HG02885 (cell line): Measurements from ENCODE around the gene ZNF276.
"Not testable (repeated sequence)": the region's sequence is repeated elsewhere in the genome, so short reads cannot be mapped to it uniquely, and the experiment has no call there.

Source experiments
- ATAC-seq: cut with Tn5 transposase; IDR thresholded peaks from one replicate; pipeline ENCODE4 v1.9.1; 2021; ENCODE audit warnings: mild to moderate bottlenecking; ENCODE audit not compliant: unreplicated experiment, poor library complexity

ZNF276 gene

DNA sequence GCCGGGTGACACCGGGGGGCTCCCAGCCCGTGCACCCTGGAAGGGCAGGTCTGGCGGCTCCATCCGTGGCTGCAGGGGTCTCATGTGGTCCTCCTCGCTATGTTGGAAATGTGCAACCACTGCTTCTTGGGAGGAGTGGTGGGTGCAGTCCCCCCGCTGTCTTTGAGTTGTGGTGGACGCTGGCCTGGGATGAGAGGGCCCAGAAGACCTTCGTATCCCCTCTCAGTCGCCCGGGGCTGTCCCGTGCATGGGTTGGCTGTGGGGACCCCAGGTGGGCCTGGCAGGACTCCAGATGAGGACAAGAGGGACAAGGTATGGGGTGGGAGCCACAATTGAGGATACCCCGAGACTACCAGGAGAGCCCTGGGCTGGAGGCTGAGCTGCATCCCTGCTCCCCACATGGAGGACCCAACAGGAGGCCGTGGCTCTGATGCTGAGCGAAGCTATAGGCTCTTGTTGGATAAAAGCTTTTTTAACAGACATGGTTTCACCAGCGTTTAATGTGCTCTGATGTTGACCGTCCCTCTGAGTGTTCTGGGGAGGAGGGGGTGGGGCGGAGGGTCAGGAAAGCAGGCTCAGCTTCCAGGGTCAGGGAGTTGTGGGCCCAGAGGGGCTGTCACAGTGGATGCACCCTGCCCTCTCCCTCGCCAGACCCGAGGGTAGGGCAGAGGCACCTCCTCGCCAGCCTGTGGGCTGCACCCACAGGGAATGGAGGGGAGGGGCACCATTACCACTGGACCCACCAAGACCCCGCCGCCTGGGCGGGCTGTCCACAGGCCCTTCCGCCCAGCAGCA, 25.3 kb upstream of the ZNF276 start:
- no peak for ATAC-seq

DNA sequence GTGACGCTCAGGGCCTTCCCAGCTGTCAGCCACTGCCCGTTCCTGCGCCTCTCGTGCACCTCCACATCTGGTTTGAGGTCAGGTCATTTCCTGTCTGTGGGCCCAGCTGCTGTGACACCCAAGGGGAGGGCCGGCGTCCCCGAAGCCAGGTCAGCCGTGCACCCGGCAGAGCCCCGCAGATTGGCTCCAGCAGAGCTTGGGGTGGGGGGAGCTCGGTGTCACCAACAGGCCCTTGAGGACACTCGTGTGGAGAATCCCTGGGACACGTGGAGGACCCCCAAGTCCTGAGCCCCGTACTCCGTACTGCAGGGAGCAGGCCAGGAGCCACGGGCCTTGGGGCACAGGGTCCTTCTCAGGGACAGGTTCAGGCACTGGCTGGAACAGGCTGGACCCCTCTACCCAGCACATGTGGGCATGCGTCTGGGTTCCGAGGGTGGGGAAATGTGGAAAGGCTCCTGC, 24.6 kb upstream of the ZNF276 start:
- ATAC-seq = no peak

DNA sequence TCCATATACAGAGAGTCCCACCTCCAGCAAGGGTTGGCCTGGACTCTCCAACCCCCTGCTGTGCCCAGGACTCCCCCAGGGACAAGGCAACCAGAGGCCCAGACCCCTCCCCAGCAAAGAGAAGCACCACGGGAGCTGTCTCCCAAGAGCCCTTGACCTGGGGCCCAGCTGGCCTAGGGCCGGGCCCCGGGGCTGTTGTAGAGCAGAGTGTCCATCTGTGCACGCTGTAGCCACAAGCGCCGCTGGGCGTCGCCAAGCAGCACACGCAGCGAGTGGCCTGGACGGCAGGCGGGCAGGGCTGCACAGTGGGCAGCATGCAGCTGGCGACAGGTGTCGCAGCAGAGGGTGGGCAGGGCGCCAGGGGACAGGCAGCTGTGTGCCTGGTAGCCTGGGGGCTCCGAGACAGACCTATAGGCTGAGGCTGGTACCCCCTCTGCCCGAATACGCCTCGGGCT, 24.1 kb upstream of the ZNF276 start:
- ATAC-seq = no peak

DNA sequence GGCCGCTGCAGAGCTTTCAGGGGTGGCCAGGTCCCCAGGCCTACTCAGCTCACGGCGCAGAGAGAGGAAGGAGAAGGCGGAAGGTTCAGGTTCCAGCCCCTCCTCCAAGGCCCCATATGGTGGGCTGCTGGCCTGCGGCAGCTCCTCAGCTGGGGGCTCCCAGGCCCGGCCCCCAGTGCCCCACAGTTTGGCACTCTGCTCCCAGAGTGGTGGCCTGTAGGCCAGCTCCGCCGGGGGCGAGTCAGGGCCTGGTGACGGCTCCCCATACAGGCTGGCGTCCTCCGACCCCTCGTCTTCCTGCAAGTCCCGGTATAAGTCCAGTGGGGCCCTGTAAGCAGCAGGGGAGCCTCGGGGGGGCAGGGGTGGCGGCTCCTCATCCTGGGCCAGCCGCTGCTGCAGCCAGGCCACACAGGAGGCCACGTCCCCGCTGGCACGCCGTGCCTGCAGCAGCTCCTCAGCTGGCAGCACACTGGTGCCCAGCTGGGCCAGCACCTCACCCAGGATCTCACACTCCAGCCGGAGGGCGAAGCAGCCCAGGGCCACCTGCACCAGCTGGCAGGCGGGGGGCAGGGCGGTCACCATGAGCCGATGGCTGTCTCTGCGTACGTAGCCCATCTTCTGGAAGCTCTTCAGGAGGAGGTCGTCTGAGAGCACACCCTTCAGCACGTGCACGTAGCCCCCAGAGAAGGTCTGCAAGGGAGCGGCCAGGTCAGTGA, 23.6 kb upstream of the ZNF276 start:
- no peak for ATAC-seq

DNA sequence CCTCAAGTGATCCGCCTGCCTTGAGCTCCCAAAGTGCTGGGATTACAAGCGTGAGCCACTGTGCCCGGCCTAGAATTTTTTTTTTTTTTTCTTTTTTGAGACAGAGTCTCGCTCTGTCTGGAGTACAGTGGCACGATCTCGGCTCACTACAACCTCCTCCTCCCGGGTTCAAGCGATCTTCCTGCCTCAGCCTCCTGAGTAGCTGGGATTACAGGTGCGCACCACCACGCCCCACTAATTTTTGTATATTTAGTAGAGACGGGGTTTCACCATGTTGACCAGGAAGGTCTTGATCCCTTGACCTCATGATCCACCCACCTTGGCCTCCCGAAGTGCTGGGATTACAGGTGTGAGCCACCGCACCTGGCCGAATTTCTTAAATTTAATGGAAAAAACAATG, 22.6 kb upstream of the ZNF276 start:
- ATAC-seq = not testable (repeated sequence)

DNA sequence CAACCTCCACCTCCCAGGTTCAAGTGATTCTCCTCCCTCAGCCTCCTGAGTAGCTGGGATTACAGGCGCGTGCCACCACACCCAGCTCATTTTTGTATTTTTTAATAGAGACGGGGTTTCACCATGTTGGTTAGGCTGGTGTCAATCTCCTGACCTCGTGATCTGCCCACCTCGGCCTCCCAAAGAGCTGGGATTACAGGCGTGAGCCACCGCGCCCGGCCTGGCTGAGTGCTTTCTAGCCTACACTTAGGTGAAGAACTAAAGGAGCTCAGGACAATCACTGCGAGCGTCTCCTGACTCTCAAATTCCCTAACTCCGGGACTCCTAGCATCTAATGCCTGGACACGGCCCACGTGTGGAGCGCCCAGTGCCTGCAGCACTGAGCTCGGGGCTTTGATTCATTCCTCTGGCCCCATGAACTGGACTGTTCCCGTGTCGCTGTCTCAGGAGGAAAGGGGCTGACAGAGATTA, 21.7 kb upstream of the ZNF276 start:
- ATAC-seq = not testable (repeated sequence)

DNA sequence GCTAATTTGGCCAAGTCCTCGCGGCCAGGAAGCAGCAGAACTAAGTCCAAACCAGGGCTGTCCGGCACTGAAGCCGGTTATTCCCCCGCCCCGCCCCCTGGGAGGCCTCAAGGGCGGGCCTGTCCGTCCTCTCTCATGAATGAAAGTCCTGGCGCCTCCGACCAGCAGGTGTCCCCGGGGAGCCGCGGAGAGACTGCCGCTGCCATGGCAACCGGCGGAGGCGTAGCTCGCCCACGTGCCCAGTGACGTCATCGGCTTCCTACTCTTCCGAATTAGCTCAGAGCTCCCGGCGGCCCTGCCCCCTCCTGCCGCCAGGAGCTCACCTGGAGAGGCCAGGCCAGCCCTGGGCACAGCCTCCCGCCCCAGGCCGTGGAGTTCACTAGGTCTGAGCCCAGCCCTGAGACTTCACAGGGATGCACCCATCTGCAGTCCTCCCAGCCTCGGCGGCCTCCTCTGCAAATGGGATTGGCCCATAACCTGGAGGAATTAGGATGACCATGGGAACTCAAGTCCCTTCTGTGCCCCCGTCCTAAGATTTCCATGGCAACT, 21.2 kb upstream of the ZNF276 start:
- peak; percentile 46 for ATAC-seq

DNA sequence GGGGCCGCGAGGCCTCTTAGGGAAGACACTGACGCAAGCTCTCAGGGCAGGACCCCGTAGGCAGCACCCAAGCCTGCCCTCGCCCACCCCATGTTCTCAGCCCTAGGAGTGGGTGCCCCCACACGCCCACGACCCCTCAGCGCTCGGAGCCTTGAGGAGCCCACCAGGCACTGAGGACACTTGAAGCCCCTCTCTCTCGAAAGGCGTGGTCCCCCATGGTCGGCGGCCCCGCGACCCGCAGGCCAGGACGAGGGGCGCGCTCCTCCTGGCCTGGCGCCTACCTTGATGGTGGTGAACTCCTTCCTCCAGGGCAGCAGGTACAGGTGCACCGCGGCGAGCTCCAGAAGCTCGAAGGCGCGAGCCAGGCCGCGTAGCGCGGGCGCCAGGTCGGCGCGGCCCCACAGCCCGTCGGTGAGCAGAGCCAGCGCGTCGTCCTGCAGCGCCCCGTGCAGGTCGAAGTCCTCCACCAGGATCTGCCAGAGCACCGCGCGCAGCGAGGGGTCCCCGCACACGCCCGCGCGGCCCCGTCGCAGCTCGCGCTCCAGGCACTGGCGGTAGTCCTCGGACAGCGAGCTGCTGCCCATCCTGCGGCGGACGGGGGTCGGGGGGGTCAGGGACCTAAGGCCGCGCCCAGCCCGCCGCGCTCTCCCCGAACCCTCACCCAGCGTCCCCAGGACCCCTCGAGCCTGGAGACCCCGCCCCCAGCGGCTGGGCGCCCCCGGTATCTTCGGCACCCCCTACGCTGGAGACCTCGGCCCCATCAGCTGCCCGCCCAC, 20.5 kb upstream of the ZNF276 start:
- no peak for ATAC-seq

DNA sequence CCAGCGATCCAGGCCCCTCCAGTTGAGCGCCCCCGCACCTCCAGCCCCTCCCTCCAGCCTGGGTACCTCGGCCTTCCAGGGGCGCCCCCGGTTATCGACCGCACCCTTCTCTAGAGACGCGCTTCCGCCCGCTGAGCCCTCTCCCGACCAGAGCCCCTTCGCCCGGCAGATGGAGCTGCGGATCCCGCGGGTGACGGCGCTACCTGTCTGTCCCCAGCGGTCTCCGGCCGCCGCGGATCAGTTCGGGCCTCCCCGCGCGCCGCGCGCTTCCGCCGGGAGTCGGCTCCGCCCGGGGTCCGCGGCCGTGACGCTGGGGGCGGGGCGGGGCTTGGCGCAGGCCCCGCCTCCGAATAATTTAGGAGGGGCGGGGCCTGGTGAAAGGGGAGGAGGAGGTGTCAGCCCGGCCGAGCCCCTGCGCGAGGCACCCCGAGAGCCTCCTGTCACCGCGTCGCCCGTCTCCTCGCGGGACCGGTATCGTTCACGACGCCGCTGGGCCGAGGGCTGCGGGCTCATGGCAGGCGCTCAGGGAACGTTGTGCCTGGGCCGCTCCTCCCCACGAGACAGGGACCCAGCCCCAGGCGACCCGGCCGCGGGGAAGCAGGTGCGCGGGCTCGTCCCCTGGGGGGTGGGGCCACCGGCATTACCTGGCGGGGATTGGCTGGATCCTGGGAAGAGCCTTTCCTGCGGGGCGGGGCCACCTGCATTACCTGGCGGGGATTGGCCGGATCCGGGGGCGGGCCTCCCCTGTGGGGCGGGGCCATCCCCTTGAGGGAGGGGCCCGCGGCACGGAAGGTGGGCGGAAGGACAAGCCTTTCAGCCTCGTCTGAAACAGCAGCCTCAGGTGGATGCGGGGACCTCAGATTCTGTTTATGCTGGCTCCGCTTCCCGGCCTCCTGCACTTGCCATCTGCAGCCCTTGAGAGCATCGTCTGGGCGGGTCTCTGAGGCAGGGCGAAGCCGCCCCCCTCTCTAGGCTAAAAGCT, 19.6 kb upstream of the ZNF276 start, which contains the start of gene SPATA2L:
Gene SPATA2L (minus strand): TSS at position 281 of the 982 bp plus-strand sequence. CDS start 473 bp downstream, outside the sequence.
- peak; percentile 74 for ATAC-seq

DNA sequence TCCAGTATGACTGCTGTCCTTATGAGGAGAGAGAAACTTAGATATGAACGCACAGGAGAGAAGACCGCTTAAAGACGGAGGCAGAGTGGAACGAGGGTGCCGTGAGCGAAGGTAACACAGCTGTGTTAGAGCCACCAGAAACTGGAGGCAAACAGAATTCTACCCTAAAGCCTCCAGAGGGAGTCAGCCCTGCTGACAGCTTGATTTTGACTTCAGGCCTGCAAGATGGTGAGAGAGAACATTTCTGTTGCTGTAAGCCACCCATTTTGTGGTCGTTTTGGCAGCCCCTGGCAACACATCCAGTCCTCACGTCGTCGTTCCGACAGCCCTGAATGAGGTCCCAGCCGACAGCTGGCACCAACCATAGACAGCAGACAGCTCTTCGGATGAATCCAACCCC, 17.1 kb upstream of the ZNF276 start:
- no peak for ATAC-seq

DNA sequence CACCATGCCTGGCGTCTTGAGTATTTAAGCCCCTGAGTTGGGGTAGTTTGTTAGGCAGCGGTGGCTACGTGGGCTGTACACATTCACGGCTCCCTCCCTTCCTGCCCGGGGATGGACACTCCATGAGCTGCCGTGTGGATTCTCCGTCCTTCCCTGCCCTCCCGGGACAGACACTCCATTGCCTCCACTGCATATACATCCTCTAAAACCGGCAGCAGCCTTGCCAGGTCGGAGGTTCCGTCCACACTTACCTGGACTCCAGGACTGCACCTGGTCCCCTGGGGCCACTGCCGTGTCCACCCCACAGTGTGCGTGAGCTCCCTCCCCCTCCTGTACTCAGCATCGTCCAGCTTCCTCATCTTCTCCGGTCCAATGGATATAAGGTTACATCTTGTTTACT, 16.3 kb upstream of the ZNF276 start:
- no peak for ATAC-seq

DNA sequence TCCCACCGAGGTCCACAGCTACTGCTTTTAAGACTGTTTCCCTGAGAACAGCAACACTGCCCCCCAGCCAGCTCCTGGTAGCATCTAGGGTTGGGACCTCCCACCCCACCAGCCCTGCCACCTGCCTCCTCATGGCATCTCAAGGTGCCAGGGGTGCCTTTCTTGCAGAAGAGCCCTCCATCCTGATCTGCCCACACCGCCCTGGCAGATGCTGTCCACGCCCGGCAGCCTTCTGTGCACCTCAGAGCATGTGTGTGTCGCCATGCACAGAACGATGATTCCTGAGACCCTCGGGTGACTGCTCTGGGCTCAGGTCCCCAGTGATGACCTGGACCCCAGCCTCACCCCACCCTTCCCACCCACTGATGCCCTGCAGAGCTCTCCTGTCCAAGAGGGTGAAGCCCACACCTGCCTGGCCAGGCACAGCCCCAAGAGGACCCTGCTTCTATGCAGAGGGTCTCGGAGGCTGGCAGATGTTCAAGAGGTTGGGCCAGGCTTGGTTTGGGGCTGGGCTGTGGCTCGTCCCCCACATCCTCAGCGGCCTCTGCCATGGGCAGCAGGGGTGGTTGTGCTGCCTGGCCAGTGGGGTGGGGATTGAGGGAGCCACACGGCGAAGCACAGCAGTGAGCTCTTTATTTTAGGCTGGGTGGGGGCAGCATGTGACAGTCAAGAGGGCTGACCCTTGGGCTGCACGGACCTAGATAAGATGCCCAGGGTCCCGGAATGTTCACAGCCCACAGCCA, 14.6 kb upstream of the ZNF276 start:
- ATAC-seq = no peak

DNA sequence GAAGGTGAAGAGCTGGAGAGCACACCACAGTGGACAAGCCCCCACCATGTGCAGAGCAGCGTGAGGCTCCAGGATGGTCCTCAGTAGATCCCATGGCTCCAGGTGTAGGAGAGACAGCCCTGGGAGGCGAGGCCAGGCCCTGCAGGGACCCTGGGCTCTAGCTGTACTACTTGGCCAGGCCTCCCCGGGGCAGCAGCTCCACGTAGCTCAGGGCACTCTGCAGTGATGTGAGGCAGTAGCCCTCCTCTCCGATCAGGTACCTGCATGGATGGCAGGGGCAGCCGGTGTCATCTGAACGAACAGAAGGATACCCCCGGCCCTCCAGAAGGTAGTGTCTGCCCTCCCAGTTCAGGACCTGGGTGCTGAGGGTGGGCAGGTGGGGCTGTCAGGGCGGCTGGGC, 13.6 kb upstream of the ZNF276 start:
- no peak for ATAC-seq

DNA sequence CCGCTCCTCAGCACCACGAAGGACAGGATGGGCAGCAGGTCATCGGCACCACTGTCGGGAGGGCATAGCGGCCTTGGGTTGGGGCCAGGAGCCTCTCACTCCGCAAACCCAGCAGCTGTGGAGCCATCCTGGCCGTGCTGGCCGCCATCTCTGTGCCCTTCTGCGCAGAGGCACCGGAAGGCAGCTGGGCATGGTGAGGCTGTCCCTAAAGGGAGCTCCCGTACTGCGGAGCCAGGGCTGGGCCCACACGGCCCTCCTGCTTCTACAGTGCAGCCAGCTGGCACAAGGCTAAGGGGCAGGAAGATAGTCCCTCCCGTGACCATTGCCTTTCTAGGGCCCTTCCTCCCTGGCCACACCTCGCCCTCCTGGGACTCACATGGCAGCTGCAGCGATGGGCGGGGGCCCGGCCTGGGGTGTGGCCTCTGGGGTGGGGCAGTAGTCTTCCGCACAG, 12.8 kb upstream of the ZNF276 start:
- no peak for ATAC-seq

DNA sequence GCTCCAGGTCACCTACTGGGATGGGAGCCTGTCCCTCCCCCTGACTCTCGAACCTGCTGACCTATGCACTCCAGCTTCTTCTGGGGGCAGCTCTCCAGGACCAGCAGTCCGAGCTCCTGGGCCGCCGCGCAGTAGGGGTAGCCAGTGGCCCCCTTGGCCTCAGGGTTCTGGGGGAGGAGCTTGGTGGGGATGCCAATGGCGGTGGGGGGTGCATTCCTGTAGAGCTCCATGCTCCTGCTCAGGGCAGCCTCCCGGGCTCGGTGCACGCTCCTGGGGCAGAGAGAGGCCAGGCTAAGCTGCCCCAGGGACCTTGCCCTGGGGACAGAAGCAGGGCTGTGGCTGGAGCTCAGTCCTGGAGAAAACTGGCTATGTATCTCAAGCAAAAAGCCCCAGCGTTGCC, 12.2 kb upstream of the ZNF276 start:
- no peak for ATAC-seq

DNA sequence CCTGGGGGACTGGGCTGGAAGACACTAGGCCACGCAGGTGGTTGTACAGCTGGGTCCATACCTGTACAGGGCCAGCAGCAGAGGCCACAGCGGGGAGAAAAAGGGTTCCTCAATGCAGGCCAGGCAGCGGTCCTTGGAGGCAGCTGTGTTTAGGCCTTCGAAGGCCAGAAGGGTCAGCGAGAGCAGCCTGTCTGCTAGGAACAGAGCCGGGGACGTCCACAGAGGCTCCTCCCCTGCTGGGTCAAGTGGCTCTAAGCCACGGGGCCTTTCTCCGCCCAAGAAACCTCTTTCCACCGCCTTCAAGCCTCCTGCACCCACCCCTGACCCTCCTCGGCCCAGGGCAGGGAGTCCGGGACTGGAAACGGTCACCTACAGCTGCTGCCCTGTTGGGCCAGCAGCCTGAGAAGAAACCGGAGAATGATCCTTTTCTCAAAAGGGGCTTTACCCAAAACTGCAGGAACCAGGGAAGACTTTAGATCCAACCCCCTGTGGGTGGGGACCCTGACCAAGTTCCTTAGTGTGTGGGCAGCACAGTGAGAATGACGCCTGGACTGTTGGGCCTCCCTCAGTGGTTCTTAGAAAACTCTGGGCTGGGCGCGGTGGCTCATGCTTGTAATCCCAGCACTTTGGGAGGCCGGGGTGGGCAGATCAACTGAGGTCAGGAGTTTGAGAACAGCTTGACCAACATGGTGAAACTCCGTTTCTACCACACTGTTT, 11.5 kb upstream of the ZNF276 start:
- ATAC-seq = no peak

DNA sequence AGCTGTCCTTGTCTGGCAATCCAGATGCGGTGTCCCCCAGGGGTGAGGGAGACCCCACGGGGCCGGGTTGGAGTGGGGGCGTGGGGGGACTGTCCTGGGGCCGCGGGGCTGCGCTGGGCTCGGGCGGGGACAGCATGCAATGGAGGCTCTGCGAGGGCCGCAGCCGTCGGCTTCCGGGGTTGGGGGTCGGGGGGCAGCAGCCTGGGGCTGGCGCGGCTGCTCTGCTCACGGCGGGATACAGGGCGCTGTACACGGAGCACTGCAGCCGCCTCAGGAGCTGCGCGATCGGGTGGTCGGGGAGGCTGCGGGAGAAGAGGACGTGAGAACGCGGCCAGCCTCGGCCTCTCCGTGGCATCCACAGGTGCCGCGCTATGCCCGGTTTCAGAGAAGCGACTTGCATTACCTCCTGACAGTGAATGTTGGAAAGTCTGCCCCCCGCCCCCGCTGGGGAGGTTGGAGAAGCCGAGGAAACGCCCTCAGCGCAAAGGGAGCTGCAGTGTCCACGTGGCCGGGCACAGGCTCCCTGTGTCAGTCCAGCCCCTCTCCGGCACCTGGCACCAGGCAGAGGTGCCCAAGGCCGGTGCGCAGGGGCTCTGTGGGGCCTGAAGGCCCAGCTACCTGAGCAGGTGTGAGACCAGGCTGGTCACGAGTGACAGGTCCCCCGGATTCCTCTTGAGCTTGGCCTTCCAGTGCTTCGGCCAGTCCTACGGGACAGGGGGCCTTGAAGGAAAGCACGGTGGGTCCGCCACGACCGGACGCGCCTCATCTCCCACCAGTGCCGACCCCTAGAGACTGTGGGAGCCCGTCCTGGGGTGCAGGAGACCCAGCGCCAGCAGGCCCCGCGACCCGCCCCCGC, 10.4 kb upstream of the ZNF276 start:
- no peak for ATAC-seq
